KBM-7 (cell line): ENCODE measurements around the gene RNU11.
"Not testable (repeated sequence)": the region's sequence is repeated elsewhere in the genome, so short reads cannot be mapped to it uniquely, and the experiment has no call there.

Source experiments
- DNase-seq: peaks from one replicate; pipeline ENCODE4 v3.0.0-alpha.2; 2015
- in situ Hi-C: fragments of 300-500 bp; cut with MboI; formaldehyde crosslinking; loops from 2 replicates; pipeline ENCODE4 v1.14.3; 2020; ENCODE audit warnings: low sequenced_read_pairs, low pct_unique_long_range_greater_than_20kb, mixed read lengths

Gene RNU11

GRCh38 chr1:28648474-28649198 is at the start of gene RNU11:
Gene RNU11, plus strand, starts transcription at chr1:28648600.
- DNase-seq = peak; percentile 99
- in situ Hi-C loops = loop anchor here (25.0 kb wide), 1 partner anchor 214 kb away; no protein-coding TSS in a partner anchor

GRCh38 chr1:28601696-28602095 is 46.7 kb upstream of the RNU11 start:
- DNase-seq = no peak
- in situ Hi-C loops = no loop called here

GRCh38 chr1:28602536-28603439 is 45.6 kb upstream of the RNU11 start:
- DNase-seq = peak; percentile 69
- in situ Hi-C loops = no loop called here

GRCh38 chr1:28604411-28604810 is 44.0 kb upstream of the RNU11 start:
- DNase-seq = no peak
- in situ Hi-C loops = no loop called here

- in situ Hi-C loops = no loop called here
- DNase-seq = no peak
These were observed 43.4 kb upstream of the RNU11 start for GRCh38 chr1:28604962-28605361.

GRCh38 chr1:28606771-28607170 is 41.6 kb upstream of the RNU11 start:
- in situ Hi-C loops = no loop called here
- no peak for DNase-seq

GRCh38 chr1:28613175-28613574 is 35.2 kb upstream of the RNU11 start:
- no peak for DNase-seq
- in situ Hi-C loops = no loop called here

GRCh38 chr1:28631713-28632112 is 16.7 kb upstream of the RNU11 start:
- in situ Hi-C loops = loop anchor here (25.0 kb wide), 1 partner anchor 231 kb away; no protein-coding TSS in a partner anchor
- no peak for DNase-seq

GRCh38 chr1:28632560-28632959 is 15.8 kb upstream of the RNU11 start:
- in situ Hi-C loops = loop anchor here (25.0 kb wide), 1 partner anchor 230 kb away; no protein-coding TSS in a partner anchor
- DNase-seq = no peak

GRCh38 chr1:28640766-28641165 is 7.6 kb upstream of the RNU11 start:
- in situ Hi-C loops = loop anchor here (25.0 kb wide), 1 partner anchor 222 kb away; no protein-coding TSS in a partner anchor
- DNase-seq = peak; percentile 71

- in situ Hi-C loops = loop anchor here (25.0 kb wide), 1 partner anchor 220 kb away; no protein-coding TSS in a partner anchor
- no peak for DNase-seq
These were observed 6.1 kb upstream of the RNU11 start for GRCh38 chr1:28642056-28642846.

- in situ Hi-C loops = loop anchor here (25.0 kb wide), 1 partner anchor 219 kb away; no protein-coding TSS in a partner anchor
- DNase-seq = peak; percentile 99
These were observed 5.4 kb upstream of the RNU11 start, which contains the start of gene TAF12 for GRCh38 chr1:28642847-28643635. Gene TAF12, minus strand, starts transcription at chr1:28643067. Its CDS starts 20,986 bp downstream, at chr1:28622081.

- in situ Hi-C loops = loop anchor here (25.0 kb wide), 1 partner anchor 218 kb away; no protein-coding TSS in a partner anchor
- DNase-seq = no peak
These were observed 3.9 kb upstream of the RNU11 start for GRCh38 chr1:28644494-28644893.

GRCh38 chr1:28645406-28645805 is 3.0 kb upstream of the RNU11 start:
- in situ Hi-C loops = loop anchor here (25.0 kb wide), 1 partner anchor 217 kb away; no protein-coding TSS in a partner anchor

GRCh38 chr1:28646040-28646439 is 2.4 kb upstream of the RNU11 start:
- in situ Hi-C loops = loop anchor here (25.0 kb wide), 1 partner anchor 216 kb away; no protein-coding TSS in a partner anchor
- no peak for DNase-seq

More at GRCh38 chr1:28645406-28645805, 3.0 kb upstream of the RNU11 start:
- DNase-seq = not testable (repeated sequence)

GRCh38 chr1:28648008-28648473 is 359 bp upstream of the RNU11 start:
- in situ Hi-C loops = loop anchor here (25.0 kb wide), 1 partner anchor 214 kb away; no protein-coding TSS in a partner anchor
- DNase-seq = peak; percentile 98

- in situ Hi-C loops, DNase-seq: not testable (repeated sequence)
These were observed 4.7 kb downstream of the RNU11 start for GRCh38 chr1:28653063-28653462.

GRCh38 chr1:28653870-28654269 is 5.5 kb downstream of the RNU11 start:
- in situ Hi-C loops, DNase-seq: not testable (repeated sequence)
